Cerebellar cortex (tissue), 1 donor: Measurements from ENCODE around the gene TSPAN6.

Source experiments
- DNase-seq: peaks from one replicate; pipeline ENCODE4 v3.0.0-alpha.2; 2015; ENCODE audit warnings: low spot score

Gene TSPAN6

GRCh38 chrX:100647739-100648138 is 11.1 kb upstream of the TSPAN6 start:
- DNase-seq, result no peak

GRCh38 chrX:100647095-100647494 is 10.5 kb upstream of the TSPAN6 start:
- DNase-seq, result no peak

- DNase-seq, result no peak
These were observed 8.5 kb upstream of the TSPAN6 start for GRCh38 chrX:100645106-100645505.

GRCh38 chrX:100643956-100644860 is 7.6 kb upstream of the TSPAN6 start, which contains the start of gene SRPX2:
SRPX2 (plus strand) TSS chrX:100644199; CDS start chrX:100646323, 2,124 bp downstream.
- no peak for DNase-seq

GRCh38 chrX:100643212-100643611 is 6.6 kb upstream of the TSPAN6 start:
- DNase-seq, result no peak

- no peak for DNase-seq
These were observed 5.7 kb upstream of the TSPAN6 start for GRCh38 chrX:100642290-100642689.

- DNase-seq, result no peak
These were observed 651 bp downstream of the TSPAN6 start for GRCh38 chrX:100635989-100636320.

- DNase-seq, result no peak
These were observed 1.6 kb downstream of the TSPAN6 start for GRCh38 chrX:100635040-100635439.

- DNase-seq, result no peak
These were observed 10.6 kb downstream of the TSPAN6 start for GRCh38 chrX:100625985-100626491.

- DNase-seq, result no peak
These were observed 13.6 kb downstream of the TSPAN6 start for GRCh38 chrX:100623001-100623400.

- peak; percentile 19 for DNase-seq
These were observed 21.6 kb downstream of the TSPAN6 start for GRCh38 chrX:100615005-100615404.

- DNase-seq, result no peak
These were observed 24.7 kb downstream of the TSPAN6 start for GRCh38 chrX:100611951-100612350.

GRCh38 chrX:100609591-100609990 is 27.0 kb downstream of the TSPAN6 start:
- no peak for DNase-seq

- DNase-seq, result no peak
These were observed 29.9 kb downstream of the TSPAN6 start for GRCh38 chrX:100606753-100607152.

- no peak for DNase-seq
These were observed 35.8 kb downstream of the TSPAN6 start for GRCh38 chrX:100600758-100601157.

GRCh38 chrX:100600340-100600739 is 36.3 kb downstream of the TSPAN6 start:
- no peak for DNase-seq

- DNase-seq, result no peak
These were observed 37.1 kb downstream of the TSPAN6 start for GRCh38 chrX:100599456-100599855.

GRCh38 chrX:100596601-100597000 is 40.0 kb downstream of the TSPAN6 start:
- no peak for DNase-seq

- DNase-seq, result no peak
These were observed 43.0 kb downstream of the TSPAN6 start for GRCh38 chrX:100593581-100593980.

- DNase-seq, result no peak
These were observed 43.5 kb downstream of the TSPAN6 start for GRCh38 chrX:100593126-100593525.

- DNase-seq, result no peak
These were observed 45.2 kb downstream of the TSPAN6 start for GRCh38 chrX:100591256-100592051.

GRCh38 chrX:100587861-100588260 is 48.7 kb downstream of the TSPAN6 start:
- no peak for DNase-seq

- DNase-seq, result no peak
These were observed 49.9 kb downstream of the TSPAN6 start for GRCh38 chrX:100586747-100587146.
